Hematopoietic multipotent progenitor cell treated with erythropoietin and hydrocortisone succinate and interleukin-3 and kit ligand, for 15 days (in vitro differentiated cells): ENCODE results near the gene ACTN2.

Experiments used
- DNase-seq: peaks from one replicate; pipeline ENCODE4 v3.0.0-alpha.2; 2015; ENCODE audit warnings: low spot score

The ACTN2 gene

DNA sequence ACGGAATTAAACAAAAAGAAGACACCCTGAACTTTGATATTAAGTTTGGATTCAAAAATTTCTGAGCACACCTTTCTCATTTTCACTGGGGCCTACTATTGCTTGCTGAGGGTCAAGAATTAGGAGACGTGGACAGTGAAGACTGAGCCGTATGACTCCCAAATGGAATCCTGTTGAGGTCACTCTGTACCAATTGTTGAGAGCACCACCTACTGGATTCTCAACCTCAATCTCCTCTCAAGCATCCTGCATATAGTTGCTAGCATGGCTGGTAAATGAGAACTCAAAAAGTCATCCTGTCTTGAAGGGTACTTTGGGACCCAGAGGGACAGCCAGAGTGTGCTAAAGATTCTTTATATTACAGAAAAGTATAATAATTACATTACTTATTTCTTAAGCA, 88.6 kb downstream of the ACTN2 start:
- DNase-seq, result no peak

DNA sequence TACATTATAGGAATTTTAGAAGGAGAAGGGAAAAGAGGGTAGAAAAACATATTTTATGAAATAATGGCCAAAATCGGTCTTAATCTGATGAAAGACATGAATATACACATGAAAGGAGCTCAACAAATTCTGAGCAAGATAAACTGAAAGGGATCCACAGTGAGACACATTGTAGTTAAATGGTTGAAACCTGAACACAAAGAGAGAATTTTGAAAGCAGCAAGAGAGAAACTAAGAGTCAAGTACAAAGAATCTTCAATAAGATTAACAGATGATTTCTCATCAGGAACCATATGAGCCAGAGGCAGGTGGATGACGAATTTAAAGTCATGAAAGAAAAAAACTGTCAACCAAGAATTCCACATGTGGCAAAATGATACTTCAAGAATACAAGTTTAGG, 93.0 kb downstream of the ACTN2 start:
- no peak for DNase-seq

- DNase-seq, result no peak
Measured at GRCh38 chr1:236785477-236785876, 99.2 kb downstream of the ACTN2 start.

DNA sequence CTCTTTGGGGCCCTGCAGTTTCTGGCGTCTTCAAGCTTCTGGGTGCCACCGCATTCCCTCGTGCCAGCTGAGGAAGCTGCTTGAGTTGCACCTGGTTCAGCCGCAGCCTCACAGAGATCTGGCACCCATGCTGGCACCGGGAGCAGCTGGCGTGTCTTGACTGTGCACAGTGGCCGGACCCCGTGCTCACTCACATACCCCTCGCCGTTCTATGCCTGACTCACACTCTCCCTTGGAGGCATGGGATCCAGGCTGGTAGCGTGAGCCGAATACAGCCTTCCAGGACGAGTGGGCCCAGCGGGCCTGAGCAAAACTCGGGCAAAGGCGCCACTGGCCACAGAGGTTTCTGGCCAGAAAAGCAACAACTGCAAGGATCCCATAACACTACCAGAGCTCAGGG, 100.2 kb downstream of the ACTN2 start:
- DNase-seq, result no peak

DNA sequence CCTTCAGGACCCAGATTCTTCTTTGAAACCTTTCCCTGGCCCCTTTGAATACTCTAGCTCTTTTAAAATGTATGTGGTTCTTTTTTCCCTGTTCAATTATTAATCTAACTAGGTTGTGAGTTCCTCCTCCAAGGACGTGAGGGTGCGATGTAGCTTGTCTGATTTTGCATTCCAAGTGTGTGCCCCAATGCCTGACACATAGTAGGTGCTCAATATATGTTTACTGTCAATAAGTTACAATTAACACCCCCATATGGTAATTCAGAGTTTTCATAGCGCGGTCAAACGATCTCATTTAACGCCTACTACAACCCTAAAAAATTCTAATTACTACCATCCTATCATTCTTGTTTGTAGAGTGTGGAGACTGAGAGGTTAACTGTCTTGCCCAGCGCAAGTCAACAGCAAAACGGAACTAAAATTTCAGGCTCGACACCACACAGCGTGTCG, 108.3 kb downstream of the ACTN2 start:
- no peak for DNase-seq

DNA sequence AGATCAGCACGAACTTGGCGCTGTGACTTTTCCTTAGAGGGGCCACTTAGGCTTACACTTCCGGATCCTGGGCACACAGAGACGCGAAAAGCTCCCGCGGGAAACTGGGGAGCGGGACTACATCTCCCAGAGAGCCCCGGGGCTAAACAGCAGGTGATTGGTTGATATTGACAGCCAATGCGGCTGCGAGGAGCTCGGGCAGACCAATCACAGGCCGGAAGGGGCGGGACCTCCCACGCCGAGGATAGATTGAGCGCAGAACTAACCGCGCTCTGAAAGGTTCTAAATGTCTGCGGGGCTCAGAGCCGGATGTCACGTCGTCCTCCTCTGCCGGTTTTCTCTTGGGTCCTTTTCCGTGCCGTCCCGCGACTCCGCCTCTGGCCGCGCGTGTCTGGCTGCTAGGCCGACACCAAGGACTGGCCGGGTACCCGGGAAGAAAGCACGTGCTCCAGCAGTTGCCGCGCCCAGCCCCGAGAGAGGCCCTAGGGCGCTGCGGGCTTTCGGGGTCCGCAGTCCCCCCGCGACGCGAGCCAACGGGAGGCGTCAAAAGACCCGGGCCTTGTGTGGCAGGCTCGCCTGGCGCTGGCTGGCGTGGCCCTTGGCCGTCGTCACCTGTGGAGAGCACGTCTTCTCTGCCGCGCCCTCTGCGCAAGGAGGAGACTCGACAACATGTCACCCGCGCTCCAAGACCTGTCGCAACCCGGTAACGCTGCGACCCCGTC, 108.9 kb downstream of the ACTN2 start, which contains the start of gene MTR:
TSS of gene MTR (plus strand) at position 258 of the 722 bp plus-strand sequence. CDS start at position 670, 412 bp downstream.
- peak; percentile 95 for DNase-seq

DNA sequence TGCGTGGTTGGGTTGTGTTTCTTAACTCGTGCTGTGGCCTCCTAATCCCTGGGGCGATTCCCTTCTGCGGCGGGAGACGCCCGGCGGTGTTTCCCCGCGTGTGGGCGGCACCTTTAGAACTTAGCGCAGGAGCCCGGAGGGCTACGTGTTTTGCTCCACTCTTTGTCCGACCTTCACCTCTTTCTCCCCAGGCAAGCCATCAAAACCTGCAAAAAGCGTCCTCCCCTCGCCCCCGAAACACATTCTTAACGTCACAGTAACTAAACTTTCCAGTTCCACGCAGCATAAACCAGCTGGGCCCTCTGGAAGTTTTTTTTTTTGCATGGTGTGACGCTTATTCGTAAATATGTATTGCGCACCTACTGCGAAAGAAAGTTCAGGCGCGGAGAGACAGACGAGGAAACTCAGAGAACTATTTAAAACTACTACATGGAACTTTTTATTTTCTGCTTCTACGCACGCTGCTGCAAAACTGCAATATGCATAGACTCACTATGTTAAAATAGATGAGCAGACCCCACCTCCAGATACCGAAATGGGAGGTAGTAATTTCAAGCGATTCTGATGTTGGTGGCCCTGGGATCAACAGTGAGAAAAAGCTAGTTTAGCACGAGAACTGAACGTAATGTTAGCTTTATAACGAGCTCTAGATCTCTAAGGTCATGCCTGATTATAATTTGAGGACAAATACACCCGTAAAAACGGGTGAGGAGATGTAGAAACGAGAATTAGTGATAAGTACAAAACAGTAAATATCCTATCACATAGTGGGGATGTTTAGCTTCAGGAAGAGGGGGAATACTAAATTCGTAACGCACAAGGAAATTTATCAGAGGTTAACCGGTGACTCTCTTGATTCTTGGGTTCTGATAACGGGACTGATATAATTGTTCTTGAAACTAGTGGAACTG, 109.7 kb downstream of the ACTN2 start:
- peak; percentile 13 for DNase-seq

DNA sequence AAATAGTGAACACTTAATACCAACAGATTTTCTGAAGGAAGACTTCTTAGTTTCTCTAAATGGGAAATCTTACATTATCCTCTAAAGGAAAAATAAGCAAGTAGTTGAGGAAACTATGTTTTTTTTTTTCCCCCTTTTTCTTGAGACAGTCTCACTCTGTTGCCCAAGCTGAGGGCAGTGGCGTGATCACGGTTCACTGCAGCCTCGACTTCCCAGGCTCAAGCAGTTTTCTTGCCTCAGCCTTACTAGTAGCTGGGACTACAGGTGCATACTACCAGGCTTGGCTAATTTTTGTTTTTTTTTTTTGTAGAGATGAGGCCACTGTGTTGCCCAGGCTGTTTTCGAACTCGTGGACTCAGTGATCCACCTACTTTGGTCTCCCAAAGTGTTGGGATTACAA, 112.7 kb downstream of the ACTN2 start:
- no peak for DNase-seq

DNA sequence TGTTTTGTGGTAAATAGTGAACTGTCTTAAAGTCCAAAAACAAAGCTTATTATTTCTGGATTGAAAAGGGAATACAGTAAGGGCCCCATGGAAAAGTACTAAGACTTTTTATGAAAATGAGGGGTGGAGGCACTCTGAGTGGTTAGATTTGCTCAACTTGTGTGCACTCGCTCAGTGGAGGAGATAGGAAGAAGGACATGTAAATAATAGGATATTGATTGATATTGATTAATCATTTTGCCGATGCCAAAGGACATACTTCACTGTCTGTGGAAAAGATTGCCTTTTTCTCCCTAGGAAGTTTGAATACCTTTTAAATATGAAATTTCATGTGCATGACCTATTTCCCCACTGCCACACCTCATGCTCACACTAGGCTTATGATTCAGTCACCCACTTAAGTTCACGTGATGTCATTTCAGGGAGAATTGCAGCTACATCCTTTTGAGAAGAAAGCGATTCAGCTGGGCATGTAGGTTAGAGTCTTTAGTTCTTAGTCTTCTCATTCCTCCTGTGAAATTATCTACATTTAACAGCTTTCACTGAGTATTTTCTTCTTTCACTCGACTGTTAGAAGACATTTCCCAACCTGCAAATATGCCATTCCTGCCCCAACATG, 113.8 kb downstream of the ACTN2 start:
- DNase-seq, result no peak

DNA sequence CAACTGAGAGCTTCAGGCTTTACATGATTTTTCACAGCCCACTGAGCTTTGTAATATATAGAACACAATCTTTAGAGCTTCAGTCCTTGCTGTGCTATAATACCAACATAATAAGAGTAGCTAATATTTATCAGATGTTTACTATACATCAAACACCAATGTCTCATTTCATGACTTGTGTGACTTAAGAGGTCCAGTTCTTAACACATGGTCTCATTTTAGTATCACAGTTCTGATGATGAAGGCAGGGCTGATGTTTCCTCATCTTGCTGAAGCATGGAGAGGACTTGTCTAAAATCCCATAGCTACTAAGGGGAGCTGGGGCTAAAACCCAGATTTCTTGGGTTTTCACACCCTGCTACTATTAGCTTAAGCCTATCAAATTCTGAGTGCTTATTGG, 114.3 kb downstream of the ACTN2 start:
- DNase-seq, result no peak

DNA sequence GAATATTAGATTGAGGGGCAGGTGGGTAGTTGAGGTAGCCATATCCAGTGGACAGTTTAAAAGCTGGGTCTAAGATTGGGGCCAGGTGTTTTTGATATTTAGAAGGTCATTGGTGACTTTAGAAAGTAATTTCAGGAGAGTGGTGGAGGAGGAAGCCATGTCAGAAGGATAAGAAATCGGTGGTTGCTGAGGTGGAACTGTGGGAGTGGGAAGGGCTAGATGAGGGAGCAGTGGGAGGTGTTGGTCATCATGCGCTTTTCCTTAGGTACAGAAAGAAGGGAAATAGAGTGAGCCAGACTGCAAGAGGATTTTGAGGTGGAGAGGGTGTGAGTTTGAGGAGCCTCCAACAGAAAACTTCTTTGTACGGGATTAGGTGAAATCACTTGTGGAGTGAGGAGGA, 116.0 kb downstream of the ACTN2 start:
- DNase-seq, result no peak

DNA sequence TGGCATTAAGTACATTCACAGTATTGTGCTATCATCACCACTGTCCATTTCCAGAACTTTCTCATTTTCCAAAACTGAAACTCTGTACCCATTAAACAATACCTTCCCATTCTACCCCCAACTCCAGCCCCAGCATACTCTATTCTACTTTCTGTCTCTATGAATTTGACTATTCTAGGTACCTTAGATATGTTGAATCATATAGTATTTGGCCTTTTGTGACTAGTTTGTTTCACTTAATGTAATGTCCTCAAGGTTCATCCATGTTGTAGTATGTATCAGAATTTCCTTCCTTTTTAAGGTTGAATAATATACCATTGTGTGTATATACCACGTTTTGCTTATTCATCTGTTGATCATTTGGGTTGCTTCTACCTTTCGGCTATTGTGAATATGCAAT, 120.3 kb downstream of the ACTN2 start:
- DNase-seq, result no peak

DNA sequence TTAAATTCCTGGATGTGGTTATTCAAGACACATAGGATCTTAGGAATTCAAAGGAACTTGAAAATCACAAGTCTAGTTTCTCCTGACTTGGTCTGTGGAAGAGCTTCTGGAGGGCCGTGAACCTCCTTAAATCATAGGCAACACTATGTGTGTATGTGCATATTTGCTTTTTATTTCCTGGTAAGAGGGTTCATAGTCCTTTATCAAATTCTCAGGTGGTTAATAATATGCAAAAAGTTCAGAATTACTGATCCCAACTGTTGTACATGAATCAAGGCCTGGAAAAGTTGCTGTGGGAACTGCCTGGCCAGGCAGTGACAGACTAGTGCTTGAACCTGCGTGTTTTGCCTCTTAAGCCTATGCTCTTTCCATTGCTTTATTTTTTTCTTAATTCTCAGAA, 121.7 kb downstream of the ACTN2 start:
- no peak for DNase-seq

- no peak for DNase-seq
Measured at GRCh38 chr1:236808564-236809130, 122.3 kb downstream of the ACTN2 start.

DNA sequence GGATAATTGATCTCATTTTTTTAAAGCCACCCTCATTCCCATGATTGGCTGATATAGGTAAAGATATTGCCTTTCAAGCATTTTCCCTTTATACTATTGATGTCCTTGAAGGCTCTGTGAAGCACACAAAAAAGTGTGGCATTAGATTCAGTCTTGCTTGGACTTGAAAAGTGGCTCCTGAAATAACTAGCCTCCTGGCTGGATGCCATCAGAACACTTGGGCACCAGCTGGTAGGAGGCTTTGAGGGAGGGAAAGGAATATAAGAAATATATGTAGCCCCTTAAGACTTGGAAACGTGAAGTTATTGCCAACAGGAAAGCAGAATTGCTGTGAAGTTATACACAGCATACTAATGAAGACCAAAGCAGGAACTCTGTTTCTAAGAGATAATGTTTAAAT, 122.8 kb downstream of the ACTN2 start:
- DNase-seq, result no peak

DNA sequence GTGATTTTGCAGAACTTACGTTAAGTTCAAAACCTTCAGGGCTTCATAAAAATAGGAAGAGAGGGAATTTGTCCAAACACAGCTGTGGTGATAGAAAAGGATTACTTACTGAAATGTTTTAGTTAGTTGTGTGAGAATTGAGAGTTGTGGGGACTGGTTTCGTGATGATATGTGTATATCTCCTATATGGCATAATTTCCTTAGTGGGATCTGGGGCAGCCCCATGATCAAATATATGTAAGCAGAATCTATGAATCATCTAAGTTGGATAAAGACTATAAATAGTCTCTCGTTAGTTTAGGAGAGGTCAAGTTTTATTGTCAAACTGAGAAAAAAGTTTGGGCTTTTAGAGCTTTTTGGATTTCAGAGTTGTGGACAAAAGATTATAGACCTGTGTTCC, 123.7 kb downstream of the ACTN2 start:
- no peak for DNase-seq

DNA sequence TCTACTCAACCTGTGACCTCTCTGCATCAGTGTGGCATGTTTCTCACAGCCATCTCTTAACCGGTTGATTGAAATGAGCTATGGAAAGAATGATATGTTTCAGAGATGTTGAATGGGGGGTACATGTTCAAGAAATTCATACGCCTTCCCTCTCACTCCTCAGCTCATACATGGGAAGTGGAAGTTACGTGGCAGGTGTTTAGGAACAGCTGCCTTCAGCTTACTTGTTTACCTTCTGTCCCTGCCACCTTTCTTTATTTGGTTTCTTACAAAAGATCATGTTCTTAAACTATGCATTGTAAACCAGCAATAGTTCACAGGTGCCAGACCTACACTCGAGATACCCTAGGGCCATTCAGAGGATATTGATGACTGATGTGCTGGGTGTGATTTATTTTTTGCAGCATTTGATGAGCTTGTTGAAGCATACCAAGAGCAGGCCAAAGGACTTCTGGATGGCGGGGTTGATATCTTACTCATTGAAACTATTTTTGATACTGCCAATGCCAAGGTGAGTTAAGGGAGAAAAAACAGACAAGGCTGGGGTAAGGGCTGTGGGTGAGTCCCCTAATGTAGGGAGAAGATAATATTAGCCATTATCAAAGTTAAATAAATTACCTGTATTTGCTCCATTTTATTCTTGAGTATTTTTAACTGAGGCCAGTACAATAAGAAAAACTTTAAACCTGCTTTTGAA, 126.2 kb downstream of the ACTN2 start:
- DNase-seq, result no peak
